SH-SY5Y (cell line): Measurements from ENCODE around the gene SUSD1.

ENCODE experiments used
- GATA2 ChIP-seq: IDR thresholded peaks from 2 replicates; pipeline ENCODE4 v1.6.1; 2011; ENCODE audit warnings: mild to moderate bottlenecking, low read depth, low read length
- GATA3 ChIP-seq: IDR thresholded peaks from 2 replicates; pipeline ENCODE4 v1.6.1; 2011; ENCODE audit warnings: low read depth, mild to moderate bottlenecking, low read length, moderate library complexity

- TF ChIP-seq GATA2 (no peak), GATA3 (no peak)
Observed at GRCh38 chr9:112224401-112225289, 49.5 kb upstream of the SUSD1 start.
